Smooth muscle cell (in vitro differentiated cells): Measurements from ENCODE around the gene NSD2. TPM values are rescaled to one million over a fixed set of nuclear protein-coding genes. Genes with fewer than 3 reads are reported as not detected.

Experiments
- DNase-seq: peaks from one replicate; lab custom pipeline; 2025; ENCODE audit not compliant: unreplicated experiment; lab: John Stamatoyannopoulos, UW
- H2AFZ ChIP-seq: fragments of 200-600 bp; sonication (generic); 2 replicates; pipeline ENCODE4 v1.6.0; 2016; ENCODE audit warnings: antibody characterized with exemption, low read depth, mild to moderate bottlenecking
- H3F3A ChIP-seq: fragments of 200-600 bp; sonication (generic); 2 replicates; pipeline ENCODE4 v1.6.0; 2017; ENCODE audit warnings: antibody characterized with exemption, low read depth
- H3K27ac ChIP-seq: fragments of 200-600 bp; sonication (generic); 2 replicates; pipeline ENCODE4 v1.5.1; 2016; ENCODE audit warnings: low read depth, mild to moderate bottlenecking
- H3K27me3 ChIP-seq: fragments of 200-600 bp; sonication (generic); 2 replicates; pipeline ENCODE4 v1.6.1; 2016; ENCODE audit warnings: low read depth, mild to moderate bottlenecking
- H3K36me3 ChIP-seq: fragments of 200-600 bp; sonication (generic); 2 replicates; pipeline ENCODE4 v1.5.1; 2016; ENCODE audit warnings: low read depth
- H3K4me1 ChIP-seq: fragments of 200-600 bp; sonication (generic); 2 replicates; pipeline ENCODE4 v1.5.1; 2016; ENCODE audit warnings: low read depth
- H3K4me2 ChIP-seq: fragments of 200-600 bp; sonication (generic); 2 replicates; pipeline ENCODE4 v1.6.0; 2016; ENCODE audit warnings: mild to moderate bottlenecking
- H3K4me3 ChIP-seq: fragments of 200-600 bp; sonication (generic); 2 replicates; pipeline ENCODE4 v1.5.1; 2016; ENCODE audit warnings: mild to moderate bottlenecking
- H3K79me2 ChIP-seq: fragments of 200-600 bp; sonication (generic); 2 replicates; pipeline ENCODE4 v1.6.0; 2016; ENCODE audit warnings: low read depth, mild to moderate bottlenecking
- H3K9ac ChIP-seq: fragments of 200-600 bp; sonication (generic); 2 replicates; pipeline ENCODE4 v1.6.0; 2016; ENCODE audit warnings: low read depth
- H3K9me3 ChIP-seq: fragments of 200-600 bp; sonication (generic); replicated peaks from 2 replicates; pipeline ENCODE4 v1.5.1; 2016; ENCODE audit warnings: low read depth
- H4K20me1 ChIP-seq: fragments of 200-600 bp; sonication (generic); 2 replicates; pipeline ENCODE4 v1.6.0; 2016; ENCODE audit warnings: low read depth
- WGBS: methylation state at CpG from one replicate; pipeline ENCODE4 v1.1.7; 2016; ENCODE audit warnings: low lambda C conversion rate; 5-methylcytosine and 5-hydroxymethylcytosine counted together
- polyA plus RNA-seq: library from polyadenylated mRNA; unstranded; fragments of >200 nt; fragmentation: Nextera tagmentation; extraction: Ambion mirVana; gene quantifications from 2 replicates; pipeline ENCODE4 v1.2.1, GENCODE V29; 2016
- total RNA-seq: library from RNA; depleted of rRNA; stranded (reverse); fragments of >200 nt; gene quantifications from 2 replicates; pipeline ENCODE4 v1.2.3, GENCODE V29; 2014
- TF ChIP-seq, protein P1 (sequence below): fragments of 200-600 bp; sonication (generic); IDR thresholded peaks from 2 replicates; pipeline ENCODE4 v1.5.1; 2017; ENCODE audit warnings: borderline replicate concordance, mild to moderate bottlenecking, antibody characterized with exemption; ENCODE audit not compliant: insufficient read depth, poor library complexity, severe bottlenecking

The NSD2 gene
- total and polyA plus RNA-seq, 2 experiments from 2014 or later: 13.0 to 15.0 TPM

DNA sequence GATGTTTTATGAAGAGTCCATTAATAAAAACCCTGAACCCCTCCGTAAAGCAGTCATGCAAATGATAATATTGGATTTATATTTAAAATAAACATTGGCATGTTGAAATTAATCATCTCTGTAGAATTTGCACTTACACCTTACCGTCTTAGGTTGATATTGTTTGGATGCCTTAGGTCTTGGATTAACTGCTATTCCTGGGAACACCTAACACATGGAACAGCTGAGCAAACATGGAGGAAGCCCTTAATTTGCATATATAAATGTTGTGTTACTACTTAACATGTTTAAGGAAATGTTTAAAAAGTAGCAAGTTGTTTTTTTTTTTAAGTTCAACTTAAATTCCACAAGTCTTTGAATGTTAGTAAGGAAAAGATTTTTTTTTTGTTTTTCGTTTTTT lies 62.5 kb downstream of the NSD2 start:
- Histone ChIP-seq H3K79me2 (no peaks in the 10 kb centered on the region), H3K9me3 (no peaks in the 10 kb centered on the region), H2AFZ (no peak overlapping the region), H3K27me3 (no peaks in the 10 kb centered on the region), H3K27ac (no peak overlapping the region), H3K9ac (no peak overlapping the region), H3K36me3 (no peaks in the 10 kb centered on the region), H3K4me1 (no peaks in the 10 kb centered on the region), H3K4me2 (no peak overlapping the region), H3F3A (peaks cover 3% of the 10 kb centered on the region), H4K20me1 (no peaks in the 10 kb centered on the region), H3K4me3 (no peak overlapping the region)
- DNase-seq: no peak
- WGBS: over 99% methylated on average over 3 of the region's 3 CpGs
- TF ChIP-seq, protein P1, sequence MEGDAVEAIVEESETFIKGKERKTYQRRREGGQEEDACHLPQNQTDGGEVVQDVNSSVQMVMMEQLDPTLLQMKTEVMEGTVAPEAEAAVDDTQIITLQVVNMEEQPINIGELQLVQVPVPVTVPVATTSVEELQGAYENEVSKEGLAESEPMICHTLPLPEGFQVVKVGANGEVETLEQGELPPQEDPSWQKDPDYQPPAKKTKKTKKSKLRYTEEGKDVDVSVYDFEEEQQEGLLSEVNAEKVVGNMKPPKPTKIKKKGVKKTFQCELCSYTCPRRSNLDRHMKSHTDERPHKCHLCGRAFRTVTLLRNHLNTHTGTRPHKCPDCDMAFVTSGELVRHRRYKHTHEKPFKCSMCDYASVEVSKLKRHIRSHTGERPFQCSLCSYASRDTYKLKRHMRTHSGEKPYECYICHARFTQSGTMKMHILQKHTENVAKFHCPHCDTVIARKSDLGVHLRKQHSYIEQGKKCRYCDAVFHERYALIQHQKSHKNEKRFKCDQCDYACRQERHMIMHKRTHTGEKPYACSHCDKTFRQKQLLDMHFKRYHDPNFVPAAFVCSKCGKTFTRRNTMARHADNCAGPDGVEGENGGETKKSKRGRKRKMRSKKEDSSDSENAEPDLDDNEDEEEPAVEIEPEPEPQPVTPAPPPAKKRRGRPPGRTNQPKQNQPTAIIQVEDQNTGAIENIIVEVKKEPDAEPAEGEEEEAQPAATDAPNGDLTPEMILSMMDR: no peak

DNA sequence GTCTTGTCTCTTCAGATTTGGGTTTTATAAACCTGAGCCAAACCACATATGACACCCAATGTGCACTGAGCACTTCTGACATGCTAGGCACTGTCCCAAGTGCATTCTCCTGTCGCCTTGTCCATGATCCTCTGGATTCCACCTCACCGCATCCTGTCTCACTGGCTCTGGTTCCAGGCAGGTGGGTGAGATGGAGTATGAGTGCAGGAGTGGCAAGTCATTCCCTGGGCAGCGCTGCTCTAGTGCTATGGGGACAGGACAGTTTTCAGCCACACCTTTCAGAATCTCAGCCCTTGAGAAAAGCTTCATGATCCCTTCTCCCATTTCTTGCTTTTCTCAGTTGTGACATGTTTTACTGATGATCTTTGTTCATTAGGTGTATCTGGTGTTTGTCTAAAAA lies 66.4 kb downstream of the NSD2 start:
- H3K9ac ChIP-seq: no peak overlapping the region
- H3K27ac ChIP-seq: no peak overlapping the region
- H3K36me3 ChIP-seq: peaks cover 3% of the 10 kb centered on the region
- TF ChIP-seq, protein P1: no peak
- 100% methylated on average over 3 of the region's 3 CpGs for WGBS
- no peaks in the 10 kb centered on the region for H3K79me2 ChIP-seq
- peaks cover 11% of the 10 kb centered on the region for H3F3A ChIP-seq
- H3K27me3 ChIP-seq: no peaks in the 10 kb centered on the region
- H3K4me2 ChIP-seq: no peak overlapping the region
- no peak for DNase-seq
- H3K9me3 ChIP-seq: no peaks in the 10 kb centered on the region
- H2AFZ ChIP-seq: no peak overlapping the region
- H3K4me1 ChIP-seq: no peaks in the 10 kb centered on the region
- no peaks in the 10 kb centered on the region for H4K20me1 ChIP-seq
- no peak overlapping the region for H3K4me3 ChIP-seq

DNA sequence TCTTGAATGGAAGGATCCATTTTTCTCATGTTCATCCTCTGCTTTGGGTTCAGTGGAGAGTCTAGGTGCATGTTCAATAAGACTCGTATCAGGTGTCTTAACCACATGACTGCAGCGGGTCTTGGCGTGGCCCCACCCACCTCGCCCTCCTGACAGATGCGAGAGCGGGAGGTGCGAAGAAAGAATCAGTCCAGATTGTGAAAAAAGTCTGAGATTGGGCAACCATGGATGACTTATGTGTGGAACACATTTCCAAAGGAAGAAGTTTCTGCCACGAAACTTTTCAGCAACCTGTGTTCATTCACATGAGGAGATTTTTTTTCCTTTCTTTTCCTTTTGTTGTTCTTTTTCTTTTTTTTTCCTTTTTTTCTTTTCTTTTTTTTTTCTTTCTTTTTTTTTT lies 66.8 kb downstream of the NSD2 start:
- 98% methylated on average over 8 of the region's 8 CpGs for WGBS
- TF ChIP-seq, protein P1: no peak
- Histone ChIP-seq H3K9ac (no peak overlapping the region), H3K79me2 (no peaks in the 10 kb centered on the region), H3K4me1 (no peaks in the 10 kb centered on the region), H3K36me3 (peaks cover 4% of the 10 kb centered on the region), H3K4me3 (no peak overlapping the region), H3F3A (peaks cover 11% of the 10 kb centered on the region), H3K27me3 (no peaks in the 10 kb centered on the region), H3K9me3 (no peaks in the 10 kb centered on the region), H4K20me1 (no peaks in the 10 kb centered on the region), H3K4me2 (no peak overlapping the region), H3K27ac (no peak overlapping the region), H2AFZ (no peak overlapping the region)
- DNase-seq: no peak
